OCI-LY1 (cell line): ENCODE data around the gene S1PR1.
"Not testable (repeated sequence)": the region's sequence is repeated elsewhere in the genome, so short reads cannot be mapped to it uniquely, and the experiment has no call there.

ENCODE experiments used
- H2AFZ ChIP-seq: fragments of 200-600 bp; sonication (generic), shearing (Covaris generic); 2 replicates; pipeline ENCODE4 v1.6.0; 2014; ENCODE audit warnings: antibody characterized with exemption, mild to moderate bottlenecking, low read length
- H3F3A ChIP-seq: fragments of 200-600 bp; sonication (generic), shearing (Covaris generic); 2 replicates; pipeline ENCODE4 v1.6.0; 2014; ENCODE audit warnings: mild to moderate bottlenecking, antibody characterized with exemption, low read length, moderate library complexity; ENCODE audit not compliant: insufficient read depth
- H3K27ac ChIP-seq: fragments of 200-600 bp; sonication (generic); 2 replicates; pipeline ENCODE4 v1.5.1; 2014; ENCODE audit warnings: low read length, mixed run types, mild to moderate bottlenecking, low read depth; ENCODE audit not compliant: poor library complexity, severe bottlenecking
- H3K27me3 ChIP-seq: fragments of 200-600 bp; sonication (generic); 2 replicates; pipeline ENCODE4 v1.6.0; 2014; ENCODE audit warnings: antibody characterized with exemption, mild to moderate bottlenecking, low read length, moderate library complexity; ENCODE audit not compliant: insufficient read depth
- H3K36me3 ChIP-seq: fragments of 200-600 bp; sonication (generic); 2 replicates; pipeline ENCODE4 v1.6.1; 2014; ENCODE audit warnings: mild to moderate bottlenecking, antibody characterized with exemption, low read length, moderate library complexity, mixed read lengths; ENCODE audit not compliant: insufficient read depth
- H3K4me1 ChIP-seq: fragments of 200-600 bp; sonication (generic); 2 replicates; pipeline ENCODE4 v1.5.1; 2014; ENCODE audit warnings: mild to moderate bottlenecking, low read length, moderate library complexity; ENCODE audit not compliant: insufficient read depth, severe bottlenecking
- H3K4me2 ChIP-seq: fragments of 200-600 bp; sonication (generic), shearing (Covaris generic); 2 replicates; pipeline ENCODE4 v1.6.1; 2014; ENCODE audit warnings: low read length
- H3K4me3 ChIP-seq: fragments of 200-600 bp; sonication (generic); 2 replicates; pipeline ENCODE4 v1.5.1; 2014; ENCODE audit warnings: low read length, low read depth, mild to moderate bottlenecking, mixed read lengths; ENCODE audit not compliant: poor library complexity, severe bottlenecking
- H3K79me2 ChIP-seq: fragments of 200-600 bp; shearing (Covaris generic); 2 replicates; pipeline ENCODE4 v1.6.1; 2016; ENCODE audit warnings: mixed run types, low read length, mixed read lengths; ENCODE audit not compliant: insufficient read depth
- H3K9ac ChIP-seq: fragments of 200-600 bp; sonication (generic), shearing (Covaris generic); 2 replicates; pipeline ENCODE4 v1.6.1; 2014; ENCODE audit warnings: mild to moderate bottlenecking, low read length, mixed read lengths
- H3K9me2 ChIP-seq: fragments of 200-600 bp; sonication (generic), shearing (Covaris generic); 2 replicates; pipeline ENCODE4 v1.6.1; 2014; ENCODE audit warnings: low read depth, mild to moderate bottlenecking, low read length, mixed read lengths
- H3K9me3 ChIP-seq: fragments of 200-600 bp; shearing (Covaris generic); 2 replicates; pipeline ENCODE4 v1.6.1; 2014; ENCODE audit warnings: low read length, mixed read lengths
- H4K20me1 ChIP-seq: fragments of 200-600 bp; sonication (generic), shearing (Covaris generic); 2 replicates; pipeline ENCODE4 v1.6.0; 2016; ENCODE audit warnings: mild to moderate bottlenecking, low read length; ENCODE audit not compliant: insufficient read depth
- CTCF ChIP-seq: fragments of 200-600 bp; sonication (generic), shearing (Covaris generic); IDR thresholded peaks from 2 replicates; pipeline ENCODE4 v1.5.1; 2017; ENCODE audit warnings: mild to moderate bottlenecking, antibody characterized with exemption, low read length, moderate library complexity, mixed read lengths
- EZH2 ChIP-seq: fragments of 200-600 bp; sonication (generic), shearing (Covaris generic); IDR thresholded peaks from 2 replicates; pipeline ENCODE4 v1.8.0; 2017; ENCODE audit warnings: borderline replicate concordance, mixed run types, mild to moderate bottlenecking, antibody characterized with exemption, low read length, moderate library complexity, mixed read lengths

The S1PR1 gene

GRCh38 chr1:101215363-101216011 is 21.3 kb upstream of the S1PR1 start:
- H4K20me1 ChIP-seq: no peaks in the 10 kb centered on the region
- no peak overlapping the region for H2AFZ ChIP-seq
- no peaks in the 10 kb centered on the region for H3K27me3 ChIP-seq
- H3K4me1 ChIP-seq: no peaks in the 10 kb centered on the region
- H3K27ac ChIP-seq: no peak overlapping the region
- no peaks in the 10 kb centered on the region for H3K9me3 ChIP-seq
- TF ChIP-seq CTCF: no peak
- TF ChIP-seq EZH2: no peak
- no peak overlapping the region for H3K9ac ChIP-seq
- no peak overlapping the region for H3K4me2 ChIP-seq
- H3K79me2 ChIP-seq: no peaks in the 10 kb centered on the region
- H3K4me3 ChIP-seq: no peak overlapping the region
- H3F3A ChIP-seq: no peaks in the 10 kb centered on the region
- no peaks in the 10 kb centered on the region for H3K9me2 ChIP-seq
- H3K36me3 ChIP-seq: no peaks in the 10 kb centered on the region

- Histone ChIP-seq H3K4me1 (no peaks in the 10 kb centered on the region), H3K4me3 (no peak overlapping the region), H3K9me2 (no peaks in the 10 kb centered on the region), H3K79me2 (no peaks in the 10 kb centered on the region), H3K4me2 (no peak overlapping the region), H3K9ac (no peak overlapping the region), H3K36me3 (no peaks in the 10 kb centered on the region), H3F3A (no peaks in the 10 kb centered on the region), H3K9me3 (no peaks in the 10 kb centered on the region), H4K20me1 (no peaks in the 10 kb centered on the region), H3K27ac (no peak overlapping the region), H3K27me3 (no peaks in the 10 kb centered on the region), H2AFZ (no peak overlapping the region)
- TF ChIP-seq CTCF (no peak), EZH2 (no peak)
These were observed 20.2 kb upstream of the S1PR1 start for GRCh38 chr1:101216623-101217022.

GRCh38 chr1:101217148-101217547 is 19.7 kb upstream of the S1PR1 start:
- Histone ChIP-seq H3K9me3 (no peaks in the 10 kb centered on the region), H3K36me3 (no peaks in the 10 kb centered on the region), H4K20me1 (no peaks in the 10 kb centered on the region), H3K27ac (no peak overlapping the region), H3K4me1 (no peaks in the 10 kb centered on the region), H3K9me2 (no peaks in the 10 kb centered on the region), H3K27me3 (no peaks in the 10 kb centered on the region), H3K79me2 (no peaks in the 10 kb centered on the region), H3K4me2 (no peak overlapping the region), H2AFZ (no peak overlapping the region), H3F3A (no peaks in the 10 kb centered on the region), H3K9ac (no peak overlapping the region), H3K4me3 (no peak overlapping the region)
- TF ChIP-seq EZH2: no peak
- no peak for TF ChIP-seq CTCF

- not testable (repeated sequence) for H3K27me3 ChIP-seq, H4K20me1 ChIP-seq, H3K4me3 ChIP-seq, H3K27ac ChIP-seq, H3F3A ChIP-seq, H3K36me3 ChIP-seq, H2AFZ ChIP-seq, H3K4me2 ChIP-seq, H3K9me3 ChIP-seq, H3K9me2 ChIP-seq, H3K79me2 ChIP-seq, H3K4me1 ChIP-seq, H3K9ac ChIP-seq
These were observed 17.9 kb upstream of the S1PR1 start for GRCh38 chr1:101218968-101219367.
